OCI-M2 (cell line): ENCODE results near the gene METTL23.
"Not testable (repeated sequence)": the region's sequence is repeated elsewhere in the genome, so short reads cannot be mapped to it uniquely, and the experiment has no call there.

ENCODE experiments used
- DNase-seq: peaks from one replicate; lab custom pipeline; 2025; ENCODE audit not compliant: unreplicated experiment; lab: John Stamatoyannopoulos, UW

Gene METTL23

DNA sequence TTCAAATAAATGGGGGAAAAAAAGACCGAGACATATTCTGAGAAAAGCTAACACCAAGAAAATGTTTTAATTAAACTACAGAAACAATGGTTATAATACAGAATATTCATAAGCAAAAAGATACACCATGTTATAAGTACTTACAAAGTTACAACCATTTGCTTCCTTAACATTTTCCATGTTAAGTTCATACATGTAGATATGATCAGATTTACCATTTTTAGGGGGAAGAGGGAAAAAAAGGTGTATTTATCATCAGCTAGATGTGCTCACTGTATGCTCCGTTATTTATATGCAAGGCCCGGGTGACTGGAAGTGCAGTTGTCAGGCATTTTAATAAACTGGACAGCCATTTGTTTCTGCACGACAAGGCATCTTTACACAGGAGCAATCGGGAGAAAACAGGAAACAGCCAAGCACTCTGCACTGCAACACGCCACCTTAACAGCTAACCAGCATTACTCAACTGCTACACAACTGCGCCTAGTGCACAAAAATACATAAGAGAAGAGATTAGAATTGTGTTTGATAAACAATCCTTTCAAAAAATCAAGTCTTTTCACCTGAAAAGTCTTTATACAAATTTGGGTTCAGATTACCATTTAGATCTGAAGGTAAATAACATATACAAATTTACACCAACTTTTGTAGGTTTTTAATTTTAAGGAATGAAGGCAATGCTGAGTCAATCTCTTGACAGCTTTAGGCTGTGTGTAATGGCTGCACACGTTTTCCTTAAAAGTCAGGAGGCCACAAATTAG lies 7.6 kb downstream of the METTL23 start:
- DNase-seq = no peak

- no peak for DNase-seq
These were observed 8.4 kb downstream of the METTL23 start for GRCh38 chr17:76735006-76735405.

GRCh38 chr17:76735586-76736348 lies 9.1 kb downstream of the METTL23 start:
- DNase-seq = no peak

DNA sequence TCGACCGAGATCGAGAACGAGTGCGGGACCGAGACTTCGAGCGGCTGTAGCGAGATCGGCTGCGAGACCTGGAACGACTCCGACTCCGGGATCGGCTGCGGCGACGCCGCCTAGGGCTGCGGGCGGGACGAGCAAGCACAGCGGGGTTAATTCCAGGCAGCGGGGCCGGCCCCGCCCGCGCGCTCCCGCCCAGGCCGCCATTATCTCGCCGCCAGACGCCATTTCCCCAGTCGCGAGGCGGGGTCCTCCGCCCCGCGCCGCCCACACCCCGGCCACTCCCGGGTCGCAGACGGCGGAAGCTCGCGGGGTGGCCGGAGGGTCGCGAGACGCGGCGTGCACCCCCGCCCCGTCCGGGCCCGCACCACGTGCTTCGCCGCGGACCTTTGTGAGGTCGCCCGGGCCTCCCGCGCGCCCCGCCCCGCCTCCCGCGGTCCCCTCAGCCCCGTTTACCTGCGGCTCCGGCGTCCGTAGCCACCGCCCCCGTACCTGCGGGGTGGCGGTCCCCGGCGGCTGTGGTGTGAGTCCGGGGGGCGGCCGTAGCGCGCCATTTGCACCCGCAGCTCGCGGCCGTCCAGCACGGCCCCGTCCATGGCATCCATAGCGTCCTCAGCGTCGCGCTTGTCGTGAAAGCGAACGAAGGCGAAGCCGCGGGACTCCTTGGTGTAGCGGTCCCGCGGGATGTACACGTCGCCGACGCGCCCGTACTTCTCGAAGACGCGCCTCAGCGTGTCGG lies 9.9 kb downstream of the METTL23 start:
- no peak for DNase-seq

DNA sequence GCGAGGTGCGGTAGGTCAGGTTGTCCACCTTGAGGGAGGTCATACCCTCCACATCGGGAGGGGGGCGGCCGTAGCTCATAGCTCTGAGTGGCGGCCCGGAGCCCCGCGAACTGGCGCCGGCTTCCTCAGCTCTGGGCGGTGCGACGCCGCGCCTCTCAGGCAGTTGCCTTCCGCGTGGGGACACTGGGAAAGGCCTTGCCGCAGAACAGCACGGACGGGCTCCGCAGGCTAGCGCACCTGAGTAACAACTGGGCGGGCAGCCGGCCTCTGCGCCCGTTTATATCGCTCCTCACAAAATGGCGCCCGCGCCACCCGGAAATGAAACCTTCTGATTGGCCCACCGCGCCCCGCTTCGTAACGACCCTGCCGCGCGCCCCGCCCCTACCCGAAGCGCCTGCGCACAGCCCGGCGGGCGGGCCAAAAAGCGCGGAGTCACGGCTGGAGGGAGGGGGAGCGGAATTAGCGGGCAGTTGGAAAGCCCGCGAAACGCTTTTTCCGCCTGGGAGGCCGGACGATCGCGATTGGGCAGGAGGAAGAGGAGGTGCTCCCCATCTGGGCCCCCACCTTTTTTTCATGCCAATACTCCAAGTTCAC lies 10.5 kb downstream of the METTL23 start, which contains the start of gene SRSF2:
SRSF2 (minus strand) TSS at position 250 of the 594 bp plus-strand sequence; CDS start at position 79, 171 bp downstream.
- DNase-seq = peak; percentile 96

DNA sequence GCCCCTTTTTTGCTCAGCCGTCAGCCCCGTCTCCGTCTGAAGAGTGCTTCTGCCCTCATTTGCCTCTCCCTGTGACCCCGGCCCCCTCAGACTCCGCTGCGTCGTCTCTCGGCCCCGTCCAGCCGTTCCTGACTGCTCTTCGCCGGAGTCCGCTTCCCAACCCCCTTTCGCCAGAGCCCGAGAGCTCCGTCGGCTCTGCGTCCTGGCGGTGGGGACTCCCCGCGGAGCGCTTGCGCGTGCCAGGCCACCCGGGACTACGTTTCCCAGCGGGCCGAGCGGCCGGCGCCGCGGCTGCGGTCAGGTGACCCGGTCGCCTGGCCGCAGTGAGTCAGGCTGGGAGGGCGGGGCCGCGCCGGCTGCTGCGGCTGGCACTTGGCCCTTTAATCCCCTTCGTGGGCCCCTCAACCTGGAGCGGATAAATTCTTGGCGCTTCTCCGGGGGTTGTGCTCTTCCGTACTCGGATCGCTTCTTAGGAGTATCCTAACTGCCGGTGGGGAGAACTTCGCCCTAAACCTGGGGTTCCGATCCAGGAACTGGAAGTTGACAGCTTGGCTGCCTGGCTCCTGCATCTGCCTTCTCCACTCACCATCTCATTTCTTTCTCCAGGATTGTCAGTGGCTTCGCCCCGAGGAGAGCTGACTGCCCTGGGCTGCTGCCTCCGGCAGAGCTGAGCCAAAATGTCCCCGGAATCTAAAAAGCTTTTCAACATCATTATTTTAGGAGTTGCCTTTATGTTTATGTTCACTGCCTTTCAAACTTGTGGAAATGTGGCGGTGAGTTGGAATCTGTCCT lies 11.2 kb downstream of the METTL23 start, which contains the start of gene MFSD11:
MFSD11 (plus strand) TSS at position 444 of the 792 bp plus-strand sequence; CDS start at position 678, 234 bp downstream.
- no peak for DNase-seq

- no peak for DNase-seq
These were observed 11.8 kb downstream of the METTL23 start for GRCh38 chr17:76738468-76738850.

DNA sequence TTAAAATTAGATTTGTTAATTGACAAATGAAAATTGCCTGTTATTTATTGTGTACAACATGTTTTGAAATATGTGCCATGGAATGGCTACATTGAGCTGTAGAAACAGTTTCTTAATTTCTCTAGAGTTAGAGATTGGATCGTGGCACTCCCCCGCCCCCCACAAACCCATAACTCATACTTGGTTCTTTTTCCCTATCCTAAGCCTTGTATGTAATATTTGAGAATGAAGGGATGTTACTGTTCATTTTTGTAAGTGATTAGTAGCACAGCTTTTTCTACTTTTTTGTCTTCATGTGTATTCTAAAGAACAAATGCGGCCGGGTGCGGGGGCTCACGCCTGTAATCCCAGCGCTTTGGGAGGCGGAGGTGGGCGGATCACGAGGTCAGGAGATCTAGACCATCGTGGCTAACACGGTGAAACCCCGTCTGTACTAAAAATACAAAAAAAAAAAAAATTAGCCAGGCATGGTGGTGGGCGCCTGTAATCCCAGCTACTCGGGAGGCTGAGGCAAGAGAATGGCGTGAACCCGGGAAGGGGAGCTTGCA lies 13.0 kb downstream of the METTL23 start:
- not testable (repeated sequence) for DNase-seq

GRCh38 chr17:76740329-76741118 lies 13.9 kb downstream of the METTL23 start:
- no peak for DNase-seq

DNA sequence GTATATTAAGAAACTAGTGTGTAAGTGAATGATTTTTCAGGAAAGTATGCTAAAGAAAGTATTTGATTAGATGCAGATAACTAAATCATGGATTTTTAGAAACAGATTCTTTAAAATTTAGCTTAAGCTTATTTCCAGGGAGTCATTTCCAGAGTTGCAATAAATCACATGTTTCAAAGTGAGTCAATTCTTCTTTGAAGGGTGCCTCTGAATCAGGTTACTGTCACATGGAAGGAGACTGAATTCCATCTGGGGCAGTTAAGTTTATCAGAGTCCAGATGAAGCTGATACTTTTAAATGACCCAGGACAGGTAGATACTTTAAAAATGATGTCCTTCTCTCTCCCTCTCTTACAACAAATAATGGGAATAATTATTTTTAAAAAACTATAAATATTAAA lies 16.3 kb downstream of the METTL23 start:
- no peak for DNase-seq

- DNase-seq = no peak
These were observed 18.1 kb downstream of the METTL23 start for GRCh38 chr17:76744747-76745146.

DNA sequence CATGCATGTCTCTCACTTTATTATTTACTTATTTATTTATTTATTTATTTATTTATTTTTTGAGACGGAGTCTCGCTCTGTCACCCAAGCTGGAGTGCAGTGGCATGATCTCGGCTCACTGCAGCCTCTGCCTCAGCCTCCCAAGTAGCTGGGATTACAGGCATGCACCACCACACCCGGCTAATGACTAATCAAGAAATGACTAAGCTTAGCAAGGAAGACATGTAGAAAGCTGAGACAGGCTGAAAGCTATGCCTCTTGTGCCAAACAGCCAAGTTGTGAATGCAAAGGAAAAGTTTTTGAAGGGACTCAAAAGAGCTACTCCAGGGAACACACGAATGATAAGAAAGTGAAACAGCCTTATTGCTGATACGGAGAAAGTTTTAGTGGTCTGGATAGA lies 19.1 kb downstream of the METTL23 start:
- DNase-seq = not testable (repeated sequence)

DNA sequence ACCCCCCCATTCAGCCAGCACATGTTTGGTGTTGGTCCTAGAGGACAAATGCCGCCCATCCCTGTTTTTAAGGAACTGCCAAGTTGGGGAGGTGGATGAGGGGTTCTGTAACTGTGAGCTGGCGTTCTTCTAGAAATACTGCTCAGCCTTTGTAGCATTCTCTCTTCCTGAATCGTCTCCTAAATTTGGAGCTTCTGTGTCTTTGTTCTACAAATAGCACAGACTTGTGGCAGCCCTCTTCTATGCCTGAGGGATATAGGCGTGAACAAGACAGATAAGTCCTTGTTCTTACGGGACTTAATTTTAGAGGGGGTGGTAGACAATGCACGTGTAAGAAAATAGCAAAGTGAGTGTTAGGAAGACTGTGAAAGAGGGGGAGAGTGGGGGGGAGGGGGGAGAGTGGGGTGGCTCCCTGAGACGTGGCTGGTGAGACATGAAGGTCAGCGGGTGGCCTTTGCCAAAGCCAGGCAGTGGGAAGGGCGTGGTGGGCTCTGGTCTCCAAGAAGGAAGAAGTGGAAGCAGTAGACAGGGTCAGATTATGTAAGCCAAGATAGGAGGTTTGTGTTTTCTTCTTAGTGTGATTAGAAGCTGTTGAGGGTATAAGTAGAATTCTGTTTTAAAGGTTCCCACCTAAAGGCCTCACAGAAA lies 21.2 kb downstream of the METTL23 start:
- no peak for DNase-seq

DNA sequence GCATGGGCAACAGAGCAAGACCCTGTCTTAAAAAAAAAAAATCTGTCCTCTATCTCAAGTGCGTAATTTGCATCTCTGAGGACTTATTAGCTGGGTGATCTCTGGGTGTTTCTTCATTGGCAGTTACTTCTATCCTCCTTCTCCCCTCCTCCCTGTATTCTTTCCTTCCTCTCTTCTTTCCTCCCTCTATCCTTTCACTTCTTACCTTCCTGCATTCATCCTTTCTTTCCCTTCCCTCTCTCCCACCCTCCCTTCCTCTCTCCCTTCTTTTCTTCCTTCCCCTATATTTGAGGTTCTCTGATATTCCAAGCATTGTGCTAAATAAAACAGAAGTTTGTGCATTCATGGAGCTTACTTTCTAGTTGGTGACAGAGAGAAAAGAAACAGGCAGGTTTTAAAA lies 22.0 kb downstream of the METTL23 start:
- DNase-seq = no peak

GRCh38 chr17:76751416-76751993 lies 24.9 kb downstream of the METTL23 start:
- DNase-seq = no peak

GRCh38 chr17:76752006-76752405 lies 25.4 kb downstream of the METTL23 start:
- no peak for DNase-seq

DNA sequence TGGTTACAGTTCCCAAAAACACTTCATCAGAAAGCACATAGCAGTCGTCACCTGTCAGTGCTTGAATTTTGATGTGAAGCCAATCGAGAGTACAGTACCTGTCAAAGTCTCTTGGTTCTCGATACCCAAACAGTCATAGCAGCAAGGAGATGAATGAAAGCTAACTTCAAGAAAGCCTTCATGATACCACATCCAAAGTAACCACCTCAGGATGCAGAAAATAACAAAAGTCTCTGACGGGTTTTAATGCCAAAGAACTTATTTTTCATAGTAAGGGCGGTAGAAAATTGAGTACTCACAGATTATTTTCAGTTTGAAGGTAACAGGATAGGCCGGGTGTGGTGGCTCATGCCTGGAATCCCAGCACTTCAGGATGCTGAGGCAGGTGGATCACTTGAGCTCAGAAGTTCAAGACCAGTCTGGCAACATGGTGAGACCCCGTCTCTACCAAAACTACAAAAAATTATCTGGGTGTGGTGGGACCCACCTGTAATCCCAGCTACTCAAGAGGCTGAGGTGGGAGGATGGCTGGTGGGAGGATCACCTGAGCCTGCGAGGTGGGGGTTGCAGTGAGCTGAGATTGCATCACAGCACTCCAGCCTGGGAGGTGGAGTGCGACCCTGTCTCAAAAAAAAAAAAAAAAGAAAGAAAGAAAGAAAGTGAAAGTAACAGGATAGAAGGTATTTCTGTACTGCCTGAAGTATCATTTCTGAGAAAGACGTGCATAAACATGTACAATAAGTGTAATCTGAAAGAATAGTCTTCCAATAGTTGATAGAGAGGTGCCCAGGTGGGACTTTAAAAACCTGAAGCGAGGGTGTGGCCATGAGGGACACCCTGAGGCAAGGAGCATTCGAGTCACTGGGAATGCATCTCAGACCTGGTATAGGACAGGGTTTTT lies 26.7 kb downstream of the METTL23 start:
- no peak for DNase-seq
